Stimulated activated CD8-positive, alpha-beta memory T cell treated with anti-CD3 and anti-CD28 coated beads, Interleukin-12 subunit alpha, Interleukin-12 subunit beta, amount 100 ng/mL, for 4 hours (primary cell): ENCODE measurements around the gene SPIC.

ENCODE experiments used
- DNase-seq: peaks from one replicate; pipeline ENCODE4 v3.0.0-alpha.2; 2020; ENCODE audit warnings: low read depth

Gene SPIC

DNA sequence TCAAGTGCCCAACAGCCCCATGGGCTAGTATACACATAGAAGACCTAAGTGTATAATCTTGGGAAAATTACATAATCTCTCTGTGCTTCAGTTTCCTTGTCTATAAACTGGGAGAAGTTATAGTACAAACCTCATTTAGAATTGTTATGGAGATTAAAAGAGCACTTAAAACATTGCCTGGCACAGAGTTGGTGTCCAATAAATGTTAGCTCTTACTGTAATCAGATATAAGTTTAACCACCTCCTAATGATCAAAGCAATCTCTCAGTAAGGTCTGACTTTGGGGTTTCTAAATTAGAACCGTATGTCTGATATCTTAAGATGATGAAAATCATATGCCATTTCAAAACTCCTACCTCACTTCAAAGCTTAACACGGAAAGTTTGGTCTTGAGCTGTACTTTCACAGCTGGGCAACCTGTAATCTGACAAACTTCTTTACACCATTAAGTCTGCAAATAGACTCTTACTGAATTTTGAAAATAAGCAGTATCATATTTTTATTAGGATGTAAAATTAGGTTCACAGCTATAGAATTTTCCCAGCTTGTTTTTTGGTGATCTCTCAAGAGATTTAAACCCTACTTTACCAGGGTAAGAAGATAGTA is 61.0 kb downstream of the SPIC start:
- no peak for DNase-seq
